Kidney (tissue), 11 donors: ENCODE measurements around the gene NBPF20. TPM values are rescaled to one million over a fixed set of nuclear protein-coding genes. Genes with fewer than 3 reads are reported as not detected.
"Not testable (repeated sequence)": the region's sequence is repeated elsewhere in the genome, so short reads cannot be mapped to it uniquely, and the experiment has no call there.

ENCODE experiments used
- DNase-seq, 5 donors: peaks; one replicate each; pipeline ENCODE4 v3.0.0-alpha.2; 2013 to 2020
- FAIRE-seq: peaks from 2 replicates; lab custom pipeline; 2012; peaks lifted over from hg19 to GRCh38; lab: Jason Lieb, UNC
- H3K27ac ChIP-seq, 2 donors: one replicate each; pipeline ENCODE4 v1.7.0; 2013; ENCODE audit warnings: low read depth in 2 of 2, low read length in 2 of 2, inconsistent platforms in 1 of 2
- H3K27me3 ChIP-seq: one replicate; pipeline ENCODE4 v1.7.1; 2013; ENCODE audit warnings: low read length, inconsistent platforms; ENCODE audit not compliant: control insufficient read depth, insufficient read depth
- H3K36me3 ChIP-seq, 3 donors: one replicate each; pipeline versions ENCODE4 v1.7.0 to v1.7.1; 2013; ENCODE audit warnings: low read length in 3 of 3, control low read depth in 1 of 3, inconsistent platforms in 1 of 3; ENCODE audit not compliant: insufficient read depth in 3 of 3, control insufficient read depth in 2 of 3
- H3K4me1 ChIP-seq, 3 donors: one replicate each; pipeline versions ENCODE4 v1.7.0 to v1.7.1; 2013; ENCODE audit warnings: low read length in 3 of 3, inconsistent platforms in 1 of 3, low read depth in 1 of 3; ENCODE audit not compliant: control insufficient read depth in 2 of 3, insufficient read depth in 2 of 3
- H3K4me3 ChIP-seq, 3 donors: one replicate each; pipeline versions ENCODE4 v1.7.0 to v1.8.1; 2013; ENCODE audit warnings: low read length in 3 of 3, control low read depth in 1 of 3, inconsistent platforms in 1 of 3
- H3K9ac ChIP-seq, 3 donors: one replicate each; pipeline versions ENCODE4 v1.7.0 to v1.7.1; 2013; ENCODE audit warnings: low read length in 3 of 3, control low read depth in 1 of 3, inconsistent platforms in 1 of 3
- H3K9me3 ChIP-seq, 3 donors: one replicate each; pipeline versions ENCODE4 v1.7.0 to v1.7.1; 2013; ENCODE audit warnings: low read length in 3 of 3, control low read depth in 1 of 3, inconsistent platforms in 1 of 3; ENCODE audit not compliant: control insufficient read depth in 2 of 3, insufficient read depth in 1 of 3
- intact Hi-C: fragments of 100-400 bp; cut with DNase I; formaldehyde crosslinking; loops from one replicate; pipeline ENCODE4 v1.11.1; 2022
- polyA plus RNA-seq: library from polyadenylated mRNA; stranded (reverse); fragments of 350-450 nt; fragmentation: Illumina TruSeq; extraction: RNeasy Lipid Tissue Mini Kit (QIAGEN cat#74804); gene quantifications from one replicate; pipeline ENCODE4 v1.2.3, GENCODE V29; 2014; ENCODE audit warnings: low read depth, low replicate concordance; ENCODE audit not compliant: insufficient read depth
- total RNA-seq: library from RNA; stranded (reverse); fragmentation: NEBNext Ultra II Directional; extraction: Animal tissue kit (Norgen Biotek cat#: 25700); gene quantifications from one replicate; pipeline ENCODE4 v1.2.1, GENCODE V29; 2021
- donor health status: control.
- donor health status: control.
- donor health status: DM: yes; HTN: yes; CAD: no.
- donor health status: Normal renal cell carcinoma (clear cell type).

Gene NBPF20
- total and polyA plus RNA-seq, 2 donors from 2014 or later, result 0.69 to 3.8 TPM

DNA sequence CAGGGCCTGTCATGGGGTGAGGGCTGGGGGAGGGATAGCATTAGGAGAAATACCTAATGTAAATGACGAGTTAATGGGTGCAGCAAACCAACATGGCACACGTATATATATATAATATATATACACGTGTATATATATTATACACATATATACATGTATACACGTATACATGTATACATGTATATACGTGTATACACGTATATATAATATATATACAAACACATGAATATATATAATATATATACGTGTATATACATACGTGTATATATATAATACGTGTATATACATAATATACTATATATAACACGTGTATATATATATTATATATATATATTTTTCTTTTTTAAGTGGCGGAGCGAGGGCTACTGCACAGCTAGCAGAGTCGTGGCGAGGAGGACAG lies 18.1 kb downstream of the NBPF20 start:
- H3K4me1 ChIP-seq, FAIRE-seq, H3K27ac ChIP-seq, H3K27me3 ChIP-seq, H3K9me3 ChIP-seq, intact Hi-C loops, H3K4me3 ChIP-seq, H3K36me3 ChIP-seq, H3K9ac ChIP-seq, DNase-seq: not testable (repeated sequence)

DNA sequence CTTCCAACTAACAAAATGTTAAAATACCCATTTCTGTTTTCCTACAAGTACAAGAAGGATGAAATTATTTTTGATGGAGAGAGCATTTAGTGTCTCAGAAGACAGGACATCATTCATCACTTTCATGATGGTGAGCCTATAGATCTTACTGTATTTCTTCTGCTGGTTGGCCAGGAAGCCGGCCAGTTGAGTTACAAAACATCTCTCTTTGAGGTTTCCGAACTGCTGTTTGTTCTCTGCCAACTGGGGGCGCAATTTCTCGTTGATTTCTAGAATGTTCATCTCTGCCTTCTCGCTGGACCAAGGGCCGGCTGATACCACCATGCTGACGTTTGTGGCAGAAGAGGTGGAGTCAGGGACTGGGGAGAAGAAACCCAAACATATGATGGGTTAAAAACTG lies 20.5 kb downstream of the NBPF20 start:
- H3K36me3 ChIP-seq, H3K4me3 ChIP-seq, H3K27ac ChIP-seq, H3K27me3 ChIP-seq, intact Hi-C loops, DNase-seq, H3K9me3 ChIP-seq, H3K9ac ChIP-seq, FAIRE-seq, H3K4me1 ChIP-seq: not testable (repeated sequence)

DNA sequence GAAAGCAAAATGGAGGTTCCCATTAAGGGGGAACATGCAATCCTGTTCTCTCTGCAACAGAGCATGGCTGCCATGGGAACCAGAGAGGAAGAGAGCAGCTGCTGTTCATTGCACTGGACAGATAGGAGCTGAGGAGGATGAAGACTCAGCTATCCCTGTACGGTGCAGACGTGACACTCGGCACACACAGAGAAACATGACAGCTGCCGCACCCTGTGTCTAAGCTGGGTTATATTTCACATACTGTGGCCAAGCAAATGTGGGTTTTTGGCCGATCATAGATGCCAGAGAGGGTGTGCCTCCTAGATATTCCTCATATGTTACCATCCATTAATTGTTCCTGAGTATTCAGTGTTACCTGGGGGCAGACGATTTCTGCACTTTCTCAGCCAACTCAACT lies 24.7 kb downstream of the NBPF20 start:
- intact Hi-C loops, H3K4me1 ChIP-seq, H3K4me3 ChIP-seq, H3K27me3 ChIP-seq, DNase-seq, H3K36me3 ChIP-seq, FAIRE-seq, H3K9ac ChIP-seq, H3K9me3 ChIP-seq, H3K27ac ChIP-seq: not testable (repeated sequence)

Other genes with a start within 250 kb of the NBPF20 start
- not detected for gene PPIAL4D, start 183.4 kb downstream of the NBPF20 start, total RNA-seq
- gene PPIAL4D, start 183.4 kb downstream of the NBPF20 start, polyA plus RNA-seq, result not detected
- 18.2 TPM for gene GPR89A, start 182.4 kb upstream of the NBPF20 start, total RNA-seq
- 21.0 TPM for gene GPR89A, start 182.4 kb upstream of the NBPF20 start, polyA plus RNA-seq